ENCODE results near the gene SCUBE3.

GRCh38 chr6:35213824-35214756, at the start of gene SCUBE3:
- no peak for TF ChIP-seq EZH2 (IDR thresholded peaks at IDR 0.05; ENCODE audit: low read depth)
- no peak for TF ChIP-seq CTCF (conservative IDR thresholded peaks at IDR 0.05)
